GM15510 (cell line): ENCODE measurements around the gene RNF224.

Experiments used
- POLR2A ChIP-seq: IDR thresholded peaks from 3 replicates; pipeline ENCODE4 v1.6.1; 2011; ENCODE audit warnings: borderline replicate concordance; ENCODE audit not compliant: insufficient read length; ENCODE audit errors: extremely low read depth

Gene RNF224

GRCh38 chr9:137254624-137255447 is 27.5 kb downstream of the RNF224 start, which contains the start of gene NELFB:
TSS of gene NELFB (plus strand) at chr9:137255327.
- TF ChIP-seq POLR2A: peak; percentile 83

- no peak for TF ChIP-seq POLR2A
Observed at GRCh38 chr9:137255448-137256114, 28.3 kb downstream of the RNF224 start.

- no peak for TF ChIP-seq POLR2A
Observed at GRCh38 chr9:137256362-137256761, 29.1 kb downstream of the RNF224 start.

- TF ChIP-seq POLR2A: no peak
Observed at GRCh38 chr9:137256856-137257255, 29.6 kb downstream of the RNF224 start.

GRCh38 chr9:137262909-137263285 is 35.6 kb downstream of the RNF224 start:
- no peak for TF ChIP-seq POLR2A

- TF ChIP-seq POLR2A: no peak
Observed at GRCh38 chr9:137263506-137263905, 36.2 kb downstream of the RNF224 start.

GRCh38 chr9:137264067-137264466 is 36.8 kb downstream of the RNF224 start:
- no peak for TF ChIP-seq POLR2A

- TF ChIP-seq POLR2A: no peak
Observed at GRCh38 chr9:137265496-137266161, 38.3 kb downstream of the RNF224 start.

GRCh38 chr9:137266162-137266527 is 38.8 kb downstream of the RNF224 start:
- no peak for TF ChIP-seq POLR2A

- TF ChIP-seq POLR2A: no peak
Observed at GRCh38 chr9:137266585-137267453, 39.5 kb downstream of the RNF224 start.

GRCh38 chr9:137267933-137268355 is 40.6 kb downstream of the RNF224 start:
- no peak for TF ChIP-seq POLR2A

GRCh38 chr9:137268538-137269201 is 41.4 kb downstream of the RNF224 start:
- TF ChIP-seq POLR2A: no peak

- peak; percentile 36 for TF ChIP-seq POLR2A
Observed at GRCh38 chr9:137269231-137269772, 42.0 kb downstream of the RNF224 start.
